ENCODE results near the gene CKB.
A peak's percentile ranks its signal among the peaks of the same experiment; 100 is the strongest.

The CKB gene

GRCh38 chr14:103492156-103492925 lies 30.3 kb downstream of the CKB start:
- H3K36me3 ChIP-seq (replicated peaks), result peaks cover 29% of the 10 kb centered on the region
- in situ Hi-C loops (cut with MboI; ENCODE audit: low sequenced_read_pairs), result no loop called here
- no peaks in the 10 kb centered on the region for H3K4me1 ChIP-seq
- H3K27me3 ChIP-seq (ENCODE audit: low read depth), result no peaks in the 10 kb centered on the region
- no peak for DNase-seq (ENCODE audit: low spot score in 2 of 2)
- H3K4me3 ChIP-seq, result no peak overlapping the region
- no peaks in the 10 kb centered on the region for H3K9me3 ChIP-seq

- Histone ChIP-seq H3K4me1 (no peaks in the 10 kb centered on the region), H3K4me3 (no peak overlapping the region), H3K27me3 (ENCODE audit: low read depth) (no peaks in the 10 kb centered on the region), H3K36me3 (replicated peaks) (peaks cover 31% of the 10 kb centered on the region), H3K9me3 (no peaks in the 10 kb centered on the region)
- DNase-seq (ENCODE audit: low spot score in 2 of 2), result no peak
- in situ Hi-C loops (cut with MboI; ENCODE audit: low sequenced_read_pairs), result no loop called here
These were observed 30.9 kb downstream of the CKB start for GRCh38 chr14:103491691-103492090.

GRCh38 chr14:103489621-103490020 lies 33.0 kb downstream of the CKB start:
- DNase-seq (ENCODE audit: low spot score in 2 of 2), result no peak
- no peaks in the 10 kb centered on the region for H3K27me3 ChIP-seq (ENCODE audit: low read depth)
- no peak overlapping the region for H3K4me3 ChIP-seq
- in situ Hi-C loops (cut with MboI; ENCODE audit: low sequenced_read_pairs), result no loop called here
- peaks cover 24% of the 10 kb centered on the region for H3K36me3 ChIP-seq (replicated peaks)
- no peaks in the 10 kb centered on the region for H3K4me1 ChIP-seq
- H3K9me3 ChIP-seq, result no peaks in the 10 kb centered on the region

- Histone ChIP-seq H3K4me1 (no peaks in the 10 kb centered on the region), H3K36me3 (replicated peaks) (peaks cover 22% of the 10 kb centered on the region)
- no peak for DNase-seq (ENCODE audit: low spot score in 2 of 2)
These were observed 33.7 kb downstream of the CKB start for GRCh38 chr14:103488960-103489359.

GRCh38 chr14:103488071-103488470 lies 34.6 kb downstream of the CKB start:
- in situ Hi-C loops (cut with MboI; ENCODE audit: low sequenced_read_pairs), result no loop called here
- H3K4me3 ChIP-seq, result no peak overlapping the region

More at GRCh38 chr14:103488960-103489359, 33.7 kb downstream of the CKB start:
- no peak overlapping the region for H3K4me3 ChIP-seq
- H3K27me3 ChIP-seq (ENCODE audit: low read depth), result no peaks in the 10 kb centered on the region
- no peaks in the 10 kb centered on the region for H3K9me3 ChIP-seq
- in situ Hi-C loops (cut with MboI; ENCODE audit: low sequenced_read_pairs), result no loop called here

GRCh38 chr14:103485504-103485903 lies 37.1 kb downstream of the CKB start:
- in situ Hi-C loops (cut with MboI; ENCODE audit: low sequenced_read_pairs), result no loop called here
- DNase-seq (ENCODE audit: low spot score in 2 of 2), result no peak
- Histone ChIP-seq H3K9me3 (no peaks in the 10 kb centered on the region), H3K4me1 (no peaks in the 10 kb centered on the region), H3K36me3 (replicated peaks) (peaks cover 27% of the 10 kb centered on the region), H3K27me3 (ENCODE audit: low read depth) (no peaks in the 10 kb centered on the region), H3K4me3 (no peak overlapping the region)

More at GRCh38 chr14:103488071-103488470, 34.6 kb downstream of the CKB start:
- Histone ChIP-seq H3K27me3 (ENCODE audit: low read depth) (no peaks in the 10 kb centered on the region), H3K36me3 (replicated peaks) (peaks cover 20% of the 10 kb centered on the region), H3K4me1 (no peaks in the 10 kb centered on the region), H3K9me3 (no peaks in the 10 kb centered on the region)
- DNase-seq (ENCODE audit: low spot score in 2 of 2), result no peak

- no peaks in the 10 kb centered on the region for H3K27me3 ChIP-seq (ENCODE audit: low read depth)
These were observed 39.0 kb downstream of the CKB start for GRCh38 chr14:103483600-103483999.

GRCh38 chr14:103480595-103480994 lies 42.0 kb downstream of the CKB start:
- Histone ChIP-seq H3K4me1 (no peaks in the 10 kb centered on the region), H3K9me3 (no peaks in the 10 kb centered on the region), H3K36me3 (replicated peaks) (peaks cover 46% of the 10 kb centered on the region), H3K27me3 (ENCODE audit: low read depth) (no peaks in the 10 kb centered on the region), H3K4me3 (no peak overlapping the region)
- no peak for DNase-seq (ENCODE audit: low spot score in 2 of 2)
- in situ Hi-C loops (cut with MboI; ENCODE audit: low sequenced_read_pairs), result no loop called here

More at GRCh38 chr14:103483600-103483999, 39.0 kb downstream of the CKB start:
- Histone ChIP-seq H3K36me3 (replicated peaks) (peaks cover 31% of the 10 kb centered on the region), H3K4me3 (no peak overlapping the region), H3K4me1 (no peaks in the 10 kb centered on the region), H3K9me3 (no peaks in the 10 kb centered on the region)
- no peak for DNase-seq (ENCODE audit: low spot score in 2 of 2)
- in situ Hi-C loops (cut with MboI; ENCODE audit: low sequenced_read_pairs), result no loop called here

GRCh38 chr14:103476631-103477030 lies 46.0 kb downstream of the CKB start:
- in situ Hi-C loops (cut with MboI; ENCODE audit: low sequenced_read_pairs), result no loop called here
- H3K9me3 ChIP-seq, result no peaks in the 10 kb centered on the region
- H3K4me3 ChIP-seq, result no peak overlapping the region
- H3K36me3 ChIP-seq (replicated peaks), result peaks cover 55% of the 10 kb centered on the region
- DNase-seq (ENCODE audit: low spot score in 2 of 2), result no peak
- H3K4me1 ChIP-seq, result no peaks in the 10 kb centered on the region; the same call in 1 of the 2 replicates
- no peaks in the 10 kb centered on the region for H3K27me3 ChIP-seq (ENCODE audit: low read depth)

- H3K27me3 ChIP-seq (ENCODE audit: low read depth), result no peaks in the 10 kb centered on the region
- no peaks in the 10 kb centered on the region for H3K9me3 ChIP-seq
- no peaks in the 10 kb centered on the region; the same call in 1 of the 2 replicates for H3K4me1 ChIP-seq
- peaks cover 55% of the 10 kb centered on the region for H3K36me3 ChIP-seq (replicated peaks)
- in situ Hi-C loops (cut with MboI; ENCODE audit: low sequenced_read_pairs), result no loop called here
- no peak for DNase-seq (ENCODE audit: low spot score in 2 of 2)
- H3K4me3 ChIP-seq, result no peak overlapping the region
These were observed 46.6 kb downstream of the CKB start for GRCh38 chr14:103476065-103476464.

GRCh38 chr14:103474893-103475292 lies 47.7 kb downstream of the CKB start:
- DNase-seq (ENCODE audit: low spot score in 2 of 2), result no peak
- in situ Hi-C loops (cut with MboI; ENCODE audit: low sequenced_read_pairs), result no loop called here
- no peaks in the 10 kb centered on the region for H3K27me3 ChIP-seq (ENCODE audit: low read depth)
- no peaks in the 10 kb centered on the region for H3K9me3 ChIP-seq
- no peak overlapping the region for H3K4me3 ChIP-seq
- no peaks in the 10 kb centered on the region; the same call in 1 of the 2 replicates for H3K4me1 ChIP-seq
- H3K36me3 ChIP-seq (replicated peaks), result peaks cover 52% of the 10 kb centered on the region

GRCh38 chr14:103472939-103473338 lies 49.7 kb downstream of the CKB start:
- Histone ChIP-seq H3K36me3 (replicated peaks) (peaks cover 53% of the 10 kb centered on the region), H3K4me1 (no peaks in the 10 kb centered on the region; the same call in 1 of the 2 replicates), H3K4me3 (no peak overlapping the region), H3K27me3 (ENCODE audit: low read depth) (no peaks in the 10 kb centered on the region), H3K9me3 (no peaks in the 10 kb centered on the region)
- in situ Hi-C loops (cut with MboI; ENCODE audit: low sequenced_read_pairs), result no loop called here
- DNase-seq (ENCODE audit: low spot score in 2 of 2), result peak; percentile 41 to 59

All from HAP-1 (cell line).